H1 (cell line): ENCODE data around the gene NPM1. TPM values are rescaled to one million over a fixed set of nuclear protein-coding genes. Genes with fewer than 3 reads are reported as not detected.

Experiments
- CTCF ChIA-PET: fragments of 300-600 bp; sonication (Branson Sonifier 250); formaldehyde crosslinking; loops from one replicate; lab custom pipeline; 2021; ENCODE audit not compliant: partially characterized antibody; lab: Charles Lee
- POLR2A ChIA-PET: fragments of 300-600 bp; sonication (Branson Sonifier 250); formaldehyde crosslinking; loops from one replicate; lab custom pipeline; 2021; ENCODE audit warnings: inconsistent platforms; ENCODE audit not compliant: partially characterized antibody; lab: Charles Lee
- DNase-seq, 2 experiments: peaks; one replicate each; pipeline versions ENCODE4 v3.0.0 to v3.0.0-alpha.2; 2010 to 2022; ENCODE audit warnings: low spot score in 2 of 2, low read depth in 1 of 2, mixed read lengths in 1 of 2
- FAIRE-seq: peaks from 2 replicates; lab custom pipeline; 2011; peaks lifted over from hg19 to GRCh38; lab: Jason Lieb, UNC
- H2AFZ ChIP-seq: 2 replicates; pipeline ENCODE4 v1.8.1; 2012; ENCODE audit warnings: low read length, inconsistent platforms
- H2AK5ac ChIP-seq: 2 replicates; pipeline ENCODE4 v1.6.1; 2013; ENCODE audit warnings: low read depth, low read length
- H2BK120ac ChIP-seq: replicated peaks from 2 replicates; pipeline ENCODE3; 2013; ENCODE audit warnings: low read depth, low read length, inconsistent platforms
- H2BK12ac ChIP-seq: 2 replicates; pipeline ENCODE4 v1.6.1; 2013; ENCODE audit warnings: low read depth, low read length
- H2BK15ac ChIP-seq: 2 replicates; pipeline ENCODE4 v1.6.1; 2013; ENCODE audit warnings: low read length
- H2BK20ac ChIP-seq: 2 replicates; pipeline ENCODE4 v1.6.1; 2013; ENCODE audit warnings: low read length
- H2BK5ac ChIP-seq: 2 replicates; pipeline ENCODE4 v1.6.1; 2013; ENCODE audit warnings: low read depth, low read length
- H3K14ac ChIP-seq: 2 replicates; pipeline ENCODE4 v1.6.1; 2013; ENCODE audit warnings: inconsistent platforms; ENCODE audit not compliant: insufficient read length
- H3K18ac ChIP-seq: 2 replicates; pipeline ENCODE4 v1.6.1; 2013; ENCODE audit warnings: low read length; ENCODE audit errors: extremely low read depth
- H3K23ac ChIP-seq: 2 replicates; pipeline ENCODE4 v1.6.1; 2013; ENCODE audit warnings: inconsistent platforms; ENCODE audit not compliant: insufficient read length
- H3K23me2 ChIP-seq: 2 replicates; pipeline ENCODE4 v1.6.1; 2013; ENCODE audit warnings: low read depth, low read length
- H3K27ac ChIP-seq: 2 replicates; pipeline ENCODE4 v1.6.1; 2011; ENCODE audit warnings: low read depth, low read length, inconsistent platforms
- H3K27me3 ChIP-seq, 4 experiments: replicated peaks in 1 of 4; 1 replicate in 1 of 4; 2 replicates in 3 of 4; pipeline versions ENCODE4 v1.6.1 to v1.8.1; 2011 to 2013; ENCODE audit warnings: low read length in 3 of 4, mild to moderate bottlenecking in 3 of 4, inconsistent platforms in 2 of 4, mixed read lengths in 2 of 4, moderate library complexity in 1 of 4; ENCODE audit not compliant: control insufficient read depth in 3 of 4, insufficient read depth in 3 of 4; ENCODE audit errors: extremely low read depth in 1 of 4
- H3K36me3 ChIP-seq, 4 experiments: 2 replicates each; pipeline versions ENCODE4 v1.6.1 to v1.8.1; 2011 to 2013; ENCODE audit warnings: mild to moderate bottlenecking in 4 of 4, low read length in 3 of 4, moderate library complexity in 2 of 4, control low read depth in 1 of 4, inconsistent platforms in 1 of 4; ENCODE audit not compliant: insufficient read depth in 4 of 4, control insufficient read depth in 2 of 4
- H3K4ac ChIP-seq: replicated peaks from 2 replicates; pipeline ENCODE3; 2013; ENCODE audit warnings: low read length, low read depth, mixed read lengths, inconsistent platforms; ENCODE audit not compliant: insufficient read length
- H3K4me1 ChIP-seq, 4 experiments: replicated peaks in 1 of 4; 1 replicate in 1 of 4; 2 replicates in 3 of 4; pipeline versions ENCODE4 v1.6.1 to v1.8.1; 2011 to 2013; ENCODE audit warnings: low read length in 3 of 4, inconsistent platforms in 2 of 4, mixed read lengths in 1 of 4; ENCODE audit not compliant: insufficient read depth in 4 of 4, control insufficient read depth in 3 of 4
- H3K4me2 ChIP-seq, 2 experiments: 2 replicates each; pipeline versions ENCODE4 v1.6.1 to v1.8.1; 2011 to 2013; ENCODE audit warnings: low read depth in 2 of 2, low read length in 2 of 2, control low read depth in 1 of 2, inconsistent platforms in 1 of 2, mild to moderate bottlenecking in 1 of 2; ENCODE audit not compliant: insufficient read depth in 1 of 2
- H3K4me3 ChIP-seq, 4 experiments: fragments of 200-600, 300-600 bp in 1 of 4; sonication (generic), shearing (Covaris generic), sonication (Bioruptor Twin) in 1 of 4; 2 replicates each; pipeline versions ENCODE4 v1.5.1 to v1.8.1; 2011 to 2016; ENCODE audit warnings: low read length in 4 of 4, low read depth in 3 of 4, control low read depth in 2 of 4, inconsistent platforms in 2 of 4, mild to moderate bottlenecking in 2 of 4, mixed read lengths in 1 of 4, moderate library complexity in 1 of 4; ENCODE audit not compliant: insufficient read depth in 2 of 4; ENCODE audit errors: extremely low read depth in 1 of 4
- H3K56ac ChIP-seq: replicated peaks from 2 replicates; pipeline ENCODE3; 2013; ENCODE audit warnings: low read depth, mild to moderate bottlenecking, mixed read lengths, low read length, inconsistent platforms; ENCODE audit not compliant: insufficient read length
- H3K79me1 ChIP-seq: 2 replicates; pipeline ENCODE4 v1.6.1; 2013; ENCODE audit warnings: low read depth, low read length, control low read depth
- H3K79me2 ChIP-seq, 2 experiments: 2 replicates each; pipeline versions ENCODE4 v1.6.1 to v1.8.1; 2012 to 2013; ENCODE audit warnings: low read length in 2 of 2, mild to moderate bottlenecking in 2 of 2, inconsistent platforms in 1 of 2; ENCODE audit not compliant: insufficient read depth in 2 of 2, control insufficient read depth in 1 of 2
- H3K9ac ChIP-seq, 4 experiments: replicated peaks in 1 of 4; 1 replicate in 1 of 4; 2 replicates in 3 of 4; pipeline versions ENCODE4 v1.6.1 to v1.8.1; 2011 to 2013; ENCODE audit warnings: low read depth in 3 of 4, low read length in 3 of 4, control low read depth in 2 of 4, mild to moderate bottlenecking in 2 of 4, moderate library complexity in 2 of 4, inconsistent platforms in 1 of 4; ENCODE audit errors: extremely low read depth in 1 of 4
- H3K9me3 ChIP-seq, 2 experiments: 2 replicates each; pipeline versions ENCODE4 v1.6.1 to v1.8.1; 2012 to 2013; ENCODE audit warnings: mild to moderate bottlenecking in 2 of 2, moderate library complexity in 2 of 2, control low read depth in 1 of 2, inconsistent platforms in 1 of 2, low read depth in 1 of 2, low read length in 1 of 2, mixed read lengths in 1 of 2; ENCODE audit not compliant: insufficient read depth in 2 of 2
- H4K20me1 ChIP-seq, 2 experiments: replicated peaks in 1 of 2; 2 replicates each; pipeline versions ENCODE3 to v1.8.1; 2011 to 2013; ENCODE audit warnings: inconsistent platforms in 2 of 2, low read length in 2 of 2, mild to moderate bottlenecking in 1 of 2; ENCODE audit not compliant: insufficient read depth in 2 of 2, control insufficient read depth in 1 of 2
- H4K5ac ChIP-seq: 2 replicates; pipeline ENCODE4 v1.6.1; 2013; ENCODE audit warnings: low read length, low read depth, mixed read lengths, inconsistent platforms; ENCODE audit not compliant: insufficient read length
- H4K8ac ChIP-seq: 2 replicates; pipeline ENCODE4 v1.8.0; 2013; ENCODE audit warnings: mild to moderate bottlenecking, moderate library complexity, low read length, inconsistent platforms; ENCODE audit not compliant: insufficient read depth; ENCODE audit errors: extremely low read depth
- H4K91ac ChIP-seq: replicated peaks from 2 replicates; pipeline ENCODE3; 2013; ENCODE audit warnings: low read length, mixed read lengths, inconsistent platforms; ENCODE audit not compliant: insufficient read length
- CREB1 ChIP-seq: IDR thresholded peaks from 2 replicates; pipeline ENCODE4 v1.6.1; 2012; ENCODE audit warnings: inconsistent platforms
- MAX ChIP-seq: IDR thresholded peaks from 2 replicates; pipeline ENCODE4 v1.6.1; 2012; ENCODE audit warnings: inconsistent platforms
- RFX5 ChIP-seq: IDR thresholded peaks from 2 replicates; pipeline ENCODE4 v1.6.1; 2011; ENCODE audit warnings: low read depth, low read length, improper control_type of control experiment, borderline replicate concordance
- WGBS, 2 experiments: shearing (Covaris generic) in 1 of 2; methylation state at CpG; one replicate each; pipeline versions ENCODE4 v1.1.6 to v1.1.7; 2013 to 2015; ENCODE audit warnings: low lambda C conversion rate in 2 of 2, mixed read lengths in 2 of 2, inconsistent platforms in 1 of 2, low coverage in 1 of 2, missing lambda C conversion rate in 1 of 2; ENCODE audit not compliant: insufficient replicate concordance in 2 of 2, insufficient coverage in 1 of 2, insufficient read length in 1 of 2; ENCODE audit errors: extremely low coverage in 1 of 2, missing lambda C conversion rate in 1 of 2; 5-methylcytosine and 5-hydroxymethylcytosine counted together
- polyA plus RNA-seq, 7 experiments: library from polyadenylated mRNA; depleted of rRNA in 3 of 7; stranded (reverse) in 5 of 7; unstranded in 2 of 7; fragments of >200 nt in 5 of 7; fragments of 200-250 nt in 2 of 7; gene quantifications; 1 replicate in 5 of 7; 2 replicates in 1 of 7; 4 replicates in 1 of 7; pipeline versions ENCODE4 v1.2.1 to v1.2.3, GENCODE V29; 2011 to 2013; ENCODE audit warnings: missing spikeins in 2 of 7, mixed read lengths in 2 of 7
- total RNA-seq: library from RNA; stranded (reverse); fragmentation: NEBNext Ultra II Directional; extraction: Animal tissue kit (Norgen Biotek cat#: 25700); gene quantifications from 2 replicates; pipeline ENCODE4 v1.2.1, GENCODE V29; 2021

The NPM1 gene
- total and polyA plus RNA-seq, 2 of the 8 experiments (the other 6 are each of a cell fraction or from before 2014, with no cell fraction given): 2,182 to 4,042 TPM

GRCh38 chr5:171357843-171358242 lies 29.8 kb upstream of the NPM1 start:
- Histone ChIP-seq H3K23ac (no peak overlapping the region), H3K56ac (no peak overlapping the region), H2AK5ac (no peak overlapping the region), H4K8ac (no peak overlapping the region), H3K27me3 (no peaks in the 10 kb centered on the region), H2BK15ac (no peak overlapping the region), H2AFZ (no peak overlapping the region), H2BK120ac (no peak overlapping the region), H3K23me2 (no peaks in the 10 kb centered on the region), H3K4ac (no peak overlapping the region), H3K79me1 (no peaks in the 10 kb centered on the region), H4K91ac (no peak overlapping the region), H3K9me3 (no peaks in the 10 kb centered on the region), H3K18ac (no peak overlapping the region), H3K27ac (no peak overlapping the region), H3K79me2 (no peaks in the 10 kb centered on the region), H3K4me2 (no peak overlapping the region), H2BK12ac (no peak overlapping the region), H3K36me3 (no peaks in the 10 kb centered on the region), H2BK20ac (no peak overlapping the region), H4K20me1 (no peaks in the 10 kb centered on the region), H3K4me3 (no peak overlapping the region), H4K5ac (no peak overlapping the region), H2BK5ac (no peak overlapping the region), H3K4me1 (no peaks in the 10 kb centered on the region), H3K9ac (no peak overlapping the region), H3K14ac (no peak overlapping the region)
- DNase-seq (no peak), FAIRE-seq (no peak)
- ChIA-PET POLR2A (interaction anchor here (2.2 kb wide), 1 partner anchor 30 kb away, joined by 6 read pairs; the partner anchor contains the start of gene NPM1), CTCF (interaction anchor here (1.0 to 1.5 kb wide), 4 partner anchors 13 to 461 kb away, joined by 3 to 6 read pairs (median 4); no protein-coding TSS in a partner anchor)
- no peak for TF ChIP-seq RFX5
- TF ChIP-seq MAX: no peak
- no peak for TF ChIP-seq CREB1
- WGBS, 2 experiments: 80% methylated on average over 2 of the region's 2 CpGs; no CpG with 5 or more reads in 1 of the 2 experiments
